ENCODE data around the gene SEC63.
"Not testable (repeated sequence)": the region's sequence is repeated elsewhere in the genome, so short reads cannot be mapped to it uniquely, and the experiment has no call there.

- TF ChIP-seq, protein P1, sequence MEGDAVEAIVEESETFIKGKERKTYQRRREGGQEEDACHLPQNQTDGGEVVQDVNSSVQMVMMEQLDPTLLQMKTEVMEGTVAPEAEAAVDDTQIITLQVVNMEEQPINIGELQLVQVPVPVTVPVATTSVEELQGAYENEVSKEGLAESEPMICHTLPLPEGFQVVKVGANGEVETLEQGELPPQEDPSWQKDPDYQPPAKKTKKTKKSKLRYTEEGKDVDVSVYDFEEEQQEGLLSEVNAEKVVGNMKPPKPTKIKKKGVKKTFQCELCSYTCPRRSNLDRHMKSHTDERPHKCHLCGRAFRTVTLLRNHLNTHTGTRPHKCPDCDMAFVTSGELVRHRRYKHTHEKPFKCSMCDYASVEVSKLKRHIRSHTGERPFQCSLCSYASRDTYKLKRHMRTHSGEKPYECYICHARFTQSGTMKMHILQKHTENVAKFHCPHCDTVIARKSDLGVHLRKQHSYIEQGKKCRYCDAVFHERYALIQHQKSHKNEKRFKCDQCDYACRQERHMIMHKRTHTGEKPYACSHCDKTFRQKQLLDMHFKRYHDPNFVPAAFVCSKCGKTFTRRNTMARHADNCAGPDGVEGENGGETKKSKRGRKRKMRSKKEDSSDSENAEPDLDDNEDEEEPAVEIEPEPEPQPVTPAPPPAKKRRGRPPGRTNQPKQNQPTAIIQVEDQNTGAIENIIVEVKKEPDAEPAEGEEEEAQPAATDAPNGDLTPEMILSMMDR (IDR thresholded peaks at IDR 0.05): not testable (repeated sequence)
- not testable (repeated sequence) for TF ChIP-seq POLR2A (IDR thresholded peaks at IDR 0.05; ENCODE audit: low read depth); EP300 (IDR thresholded peaks at IDR 0.05); POLR2AphosphoS5 (IDR thresholded peaks at IDR 0.05)
Observed at GRCh38 chr6:107860144-107860543, 97.9 kb downstream of the SEC63 start.

Data from esophagus muscularis mucosa (tissue), 4 donors.